Natural killer cell (primary cell): ENCODE data around the gene ANXA2. TPM values are rescaled to one million over a fixed set of nuclear protein-coding genes. Genes with fewer than 3 reads are reported as not detected.
"Not testable (repeated sequence)": the region's sequence is repeated elsewhere in the genome, so short reads cannot be mapped to it uniquely, and the experiment has no call there.

Source experiments
- ATAC-seq, 3 donors: fragments of 150-1000 bp in 2 of 3; fragments of 200-7000 bp in 1 of 3; cut with Tn5 transposase; 1 replicate in 1 of 3; 2 replicates in 2 of 3; pipeline ENCODE4 v1.10.0; 2021; ENCODE audit warnings: mild to moderate bottlenecking in 2 of 3, moderate library complexity in 2 of 3
- DNase-seq, 2 donors: peaks; one replicate each; pipeline versions ENCODE4 v3.0.0 to v3.0.0-alpha.2; 2013 to 2021; ENCODE audit warnings: mixed read lengths in 1 of 2
- H3K27ac ChIP-seq: one replicate; pipeline ENCODE4 v1.5.1; 2013; ENCODE audit warnings: mild to moderate bottlenecking, low read length
- H3K27me3 ChIP-seq: one replicate; pipeline ENCODE4 v1.6.1; 2013; ENCODE audit warnings: low read length; ENCODE audit not compliant: control insufficient read depth, insufficient read depth
- H3K36me3 ChIP-seq: one replicate; pipeline ENCODE4 v1.6.1; 2013; ENCODE audit warnings: low read length; ENCODE audit not compliant: control insufficient read depth, insufficient read depth
- H3K4me1 ChIP-seq: one replicate; pipeline ENCODE4 v1.6.1; 2013; ENCODE audit warnings: low read length; ENCODE audit not compliant: control insufficient read depth, insufficient read depth
- H3K4me3 ChIP-seq: one replicate; pipeline ENCODE4 v1.5.1; 2013; ENCODE audit warnings: low read length
- H3K9me3 ChIP-seq: one replicate; pipeline ENCODE4 v1.6.1; 2013; ENCODE audit warnings: low read length; ENCODE audit not compliant: control insufficient read depth, insufficient read depth
- H3K27ac Mint-ChIP-seq, 2 donors: one replicate each; pipeline ENCODE4 v1.8.0; 2022; ENCODE audit warnings: mild to moderate bottlenecking in 2 of 2, mixed read lengths in 2 of 2, moderate library complexity in 1 of 2
- H3K27me3 Mint-ChIP-seq, 2 donors: one replicate each; pipeline ENCODE4 v1.8.0; 2022; ENCODE audit warnings: low read depth in 2 of 2, mixed read lengths in 2 of 2
- H3K36me3 Mint-ChIP-seq: one replicate; pipeline ENCODE4 v1.8.0; 2022; ENCODE audit warnings: mixed read lengths
- H3K4me1 Mint-ChIP-seq, 2 donors: one replicate each; pipeline ENCODE4 v1.8.0; 2022; ENCODE audit warnings: mixed read lengths in 2 of 2
- H3K4me3 Mint-ChIP-seq: one replicate; pipeline ENCODE4 v1.8.0; 2022; ENCODE audit warnings: mild to moderate bottlenecking, moderate library complexity, mixed read lengths
- H3K9me3 Mint-ChIP-seq, 2 donors: one replicate each; pipeline ENCODE4 v1.8.0; 2022; ENCODE audit warnings: mixed read lengths in 2 of 2
- WGBS: methylation state at CpG from one replicate; pipeline ENCODE4 v1.1.7; 2013; ENCODE audit warnings: missing lambda C conversion rate; ENCODE audit not compliant: insufficient coverage; 5-methylcytosine and 5-hydroxymethylcytosine counted together
- intact Hi-C: fragments of 100-400 bp; cut with micrococcal nuclease; formaldehyde crosslinking; loops from one replicate; pipeline ENCODE4 v1.14.2; 2022
- total RNA-seq, 4 donors: library from RNA; stranded (reverse); fragments of 120-200 nt in 1 of 4; gene quantifications; one replicate each; pipeline versions ENCODE4 v1.2.3 to v1.2.4, GENCODE V29; 2013 to 2022
- TF ChIP-seq, protein P1 (sequence below): fragments of 200-600 bp; IDR thresholded peaks from one replicate; pipeline ENCODE4 v1.8.0; 2022; ENCODE audit warnings: antibody characterized with exemption

Gene ANXA2
- total RNA-seq, 3 donors from 2014 or later (not counting 1 experiment from before 2014, with no cell fraction given), result 132 to 230 (median 155) TPM

DNA sequence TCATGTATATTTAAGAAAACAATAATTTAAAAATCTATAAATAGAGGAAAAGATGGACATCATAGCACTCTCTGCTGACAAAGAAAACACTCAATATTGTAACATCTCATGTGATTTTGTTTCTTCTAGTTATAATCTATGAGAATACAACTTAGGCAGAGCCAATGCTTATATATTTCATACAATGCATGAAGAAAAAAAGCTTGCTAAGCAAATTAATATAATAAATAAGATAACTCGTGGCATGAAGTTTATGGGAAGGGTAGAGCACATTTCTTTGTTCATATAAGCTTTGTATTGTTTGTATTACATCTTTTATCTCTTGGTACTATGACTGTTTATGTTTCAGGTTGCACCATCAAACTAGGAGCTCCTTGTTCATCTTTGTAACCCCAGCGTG, 7.6 kb upstream of the ANXA2 start:
- no peaks in the 10 kb centered on the region for H3K36me3 ChIP-seq
- WGBS, result 92% methylated on average over 1 of the region's 2 CpGs
- H3K27me3 ChIP-seq, result no peaks in the 10 kb centered on the region
- Mint-ChIP-seq H3K4me3 (no peak overlapping the region), H3K9me3 (no peaks in the 10 kb centered on the region), H3K27me3 (no peaks in the 10 kb centered on the region), H3K27ac (no peak overlapping the region), H3K36me3 (no peaks in the 10 kb centered on the region), H3K4me1 (peaks cover 14 to 15% of the 10 kb centered on the region in 2 donors)
- no peak for DNase-seq
- H3K9me3 ChIP-seq, result no peaks in the 10 kb centered on the region
- intact Hi-C loops, result no loop called here
- no peak overlapping the region for H3K4me3 ChIP-seq
- H3K4me1 ChIP-seq, result peaks cover 16% of the 10 kb centered on the region
- H3K27ac ChIP-seq, result no peak overlapping the region
- ATAC-seq, result no peak
- TF ChIP-seq, protein P1, sequence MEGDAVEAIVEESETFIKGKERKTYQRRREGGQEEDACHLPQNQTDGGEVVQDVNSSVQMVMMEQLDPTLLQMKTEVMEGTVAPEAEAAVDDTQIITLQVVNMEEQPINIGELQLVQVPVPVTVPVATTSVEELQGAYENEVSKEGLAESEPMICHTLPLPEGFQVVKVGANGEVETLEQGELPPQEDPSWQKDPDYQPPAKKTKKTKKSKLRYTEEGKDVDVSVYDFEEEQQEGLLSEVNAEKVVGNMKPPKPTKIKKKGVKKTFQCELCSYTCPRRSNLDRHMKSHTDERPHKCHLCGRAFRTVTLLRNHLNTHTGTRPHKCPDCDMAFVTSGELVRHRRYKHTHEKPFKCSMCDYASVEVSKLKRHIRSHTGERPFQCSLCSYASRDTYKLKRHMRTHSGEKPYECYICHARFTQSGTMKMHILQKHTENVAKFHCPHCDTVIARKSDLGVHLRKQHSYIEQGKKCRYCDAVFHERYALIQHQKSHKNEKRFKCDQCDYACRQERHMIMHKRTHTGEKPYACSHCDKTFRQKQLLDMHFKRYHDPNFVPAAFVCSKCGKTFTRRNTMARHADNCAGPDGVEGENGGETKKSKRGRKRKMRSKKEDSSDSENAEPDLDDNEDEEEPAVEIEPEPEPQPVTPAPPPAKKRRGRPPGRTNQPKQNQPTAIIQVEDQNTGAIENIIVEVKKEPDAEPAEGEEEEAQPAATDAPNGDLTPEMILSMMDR, result no peak

DNA sequence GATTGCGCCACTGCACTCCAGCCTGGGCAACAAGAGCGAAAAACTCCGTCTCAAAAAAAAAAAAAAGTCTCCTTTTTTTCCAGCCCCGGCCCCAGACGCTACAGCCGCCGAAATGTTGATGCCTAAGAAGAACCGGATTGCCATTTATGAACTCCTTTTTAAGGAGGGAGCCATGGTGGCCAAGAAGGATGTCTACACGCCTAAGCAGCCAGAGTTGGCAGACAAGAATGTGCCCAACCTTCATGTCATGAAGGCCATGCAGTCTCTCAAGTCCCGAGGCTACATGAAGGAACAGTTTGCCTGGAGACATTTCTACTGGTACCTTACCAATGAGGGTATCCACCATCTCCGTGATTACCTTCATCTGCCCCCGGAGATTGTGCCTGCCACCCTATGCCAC, 6.6 kb upstream of the ANXA2 start:
- H3K36me3 Mint-ChIP-seq, H3K27ac ChIP-seq, H3K4me3 Mint-ChIP-seq, H3K9me3 Mint-ChIP-seq, H3K36me3 ChIP-seq, H3K4me3 ChIP-seq, H3K27me3 Mint-ChIP-seq, H3K27ac Mint-ChIP-seq, DNase-seq, H3K9me3 ChIP-seq, H3K27me3 ChIP-seq, ATAC-seq, intact Hi-C loops: not testable (repeated sequence)
- peaks cover 19 to 23% of the 10 kb centered on the region in 2 donors for H3K4me1 Mint-ChIP-seq
- H3K4me1 ChIP-seq, result peaks cover 12% of the 10 kb centered on the region
- WGBS, result 97% methylated on average over 12 of the region's 12 CpGs

DNA sequence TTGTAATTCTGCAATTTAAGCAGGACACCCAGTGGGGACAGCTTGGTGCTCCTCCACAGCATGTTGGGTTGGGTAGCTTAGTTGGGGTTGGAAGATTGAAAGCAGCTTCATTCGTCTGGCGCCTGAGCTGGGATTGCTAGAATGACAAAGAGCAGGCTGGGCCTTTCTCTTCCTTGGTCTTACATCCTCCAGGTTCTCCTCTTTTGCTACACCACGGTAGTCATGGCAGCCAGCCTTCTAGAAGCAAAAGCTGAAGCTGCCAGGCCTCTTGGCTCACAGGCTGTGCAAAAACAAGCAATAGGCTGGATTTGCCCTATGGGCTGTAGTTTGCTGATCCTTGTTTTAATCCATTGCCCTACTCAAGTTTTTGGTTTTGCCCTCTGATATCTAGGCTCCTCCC, 3.2 kb upstream of the ANXA2 start:
- Histone ChIP-seq H3K4me3 (no peak overlapping the region), H3K9me3 (no peaks in the 10 kb centered on the region), H3K27ac (no peak overlapping the region), H3K4me1 (peaks cover 26% of the 10 kb centered on the region), H3K36me3 (no peaks in the 10 kb centered on the region), H3K27me3 (no peaks in the 10 kb centered on the region)
- peak overlapping the region in 1 of 2 donors; percentile 92 for H3K27ac Mint-ChIP-seq
- no peak for ATAC-seq
- no peak for DNase-seq
- intact Hi-C loops, result no loop called here
- no peak overlapping the region for H3K4me3 Mint-ChIP-seq
- H3K4me1 Mint-ChIP-seq, result peaks cover 32 to 34% of the 10 kb centered on the region in 2 donors
- TF ChIP-seq, protein P1, result no peak
- peaks cover 0 to 3% of the 10 kb centered on the region in 2 donors for H3K9me3 Mint-ChIP-seq
- 29% methylated on average over 3 of the region's 3 CpGs for WGBS
- H3K27me3 Mint-ChIP-seq, result no peaks in the 10 kb centered on the region
- H3K36me3 Mint-ChIP-seq, result no peaks in the 10 kb centered on the region

DNA sequence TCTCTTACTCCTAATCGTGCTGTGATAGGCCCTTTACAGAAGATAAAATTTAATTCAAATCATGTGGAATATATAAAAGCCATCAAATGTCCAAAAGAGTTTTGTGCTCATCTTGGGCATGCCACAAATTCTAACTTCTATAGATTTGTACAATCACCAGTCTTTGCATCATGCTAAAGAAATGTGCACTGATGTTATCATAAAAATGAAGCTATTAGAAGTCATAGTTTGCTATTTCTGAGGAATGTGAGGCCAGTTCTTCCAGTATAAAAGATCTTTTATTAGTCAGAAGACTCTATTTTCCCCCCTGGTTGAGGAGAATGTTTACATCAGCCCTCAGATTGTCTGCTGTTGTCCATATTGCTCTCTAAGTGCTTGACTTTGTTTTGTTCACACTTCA, 2.1 kb upstream of the ANXA2 start:
- TF ChIP-seq, protein P1, result no peak
- Mint-ChIP-seq H3K27ac (peak overlapping the region; percentile 92 to 93), H3K4me1 (peaks cover 35 to 41% of the 10 kb centered on the region in 2 donors), H3K27me3 (no peaks in the 10 kb centered on the region), H3K4me3 (peak overlapping the region; percentile 89), H3K9me3 (peaks cover 0 to 3% of the 10 kb centered on the region in 2 donors), H3K36me3 (no peaks in the 10 kb centered on the region)
- 83% methylated on average over 1 of the region's 1 CpG for WGBS
- intact Hi-C loops, result loop anchor here (2.0 to 5.0 kb wide), 3 partner anchors 79 to 442 kb away; partner anchors contain the start of gene ICE2
- Histone ChIP-seq H3K27me3 (no peaks in the 10 kb centered on the region), H3K4me3 (no peak overlapping the region), H3K36me3 (no peaks in the 10 kb centered on the region), H3K9me3 (no peaks in the 10 kb centered on the region), H3K4me1 (peaks cover 26% of the 10 kb centered on the region), H3K27ac (no peak overlapping the region)
- ATAC-seq, result no peak
- no peak for DNase-seq
